ENCODE measurements around the gene ZNF48. TPM values are rescaled to one million over a fixed set of nuclear protein-coding genes. Genes with fewer than 3 reads are reported as not detected.

Gene ZNF48
- 3.8 TPM for total RNA-seq

DNA sequence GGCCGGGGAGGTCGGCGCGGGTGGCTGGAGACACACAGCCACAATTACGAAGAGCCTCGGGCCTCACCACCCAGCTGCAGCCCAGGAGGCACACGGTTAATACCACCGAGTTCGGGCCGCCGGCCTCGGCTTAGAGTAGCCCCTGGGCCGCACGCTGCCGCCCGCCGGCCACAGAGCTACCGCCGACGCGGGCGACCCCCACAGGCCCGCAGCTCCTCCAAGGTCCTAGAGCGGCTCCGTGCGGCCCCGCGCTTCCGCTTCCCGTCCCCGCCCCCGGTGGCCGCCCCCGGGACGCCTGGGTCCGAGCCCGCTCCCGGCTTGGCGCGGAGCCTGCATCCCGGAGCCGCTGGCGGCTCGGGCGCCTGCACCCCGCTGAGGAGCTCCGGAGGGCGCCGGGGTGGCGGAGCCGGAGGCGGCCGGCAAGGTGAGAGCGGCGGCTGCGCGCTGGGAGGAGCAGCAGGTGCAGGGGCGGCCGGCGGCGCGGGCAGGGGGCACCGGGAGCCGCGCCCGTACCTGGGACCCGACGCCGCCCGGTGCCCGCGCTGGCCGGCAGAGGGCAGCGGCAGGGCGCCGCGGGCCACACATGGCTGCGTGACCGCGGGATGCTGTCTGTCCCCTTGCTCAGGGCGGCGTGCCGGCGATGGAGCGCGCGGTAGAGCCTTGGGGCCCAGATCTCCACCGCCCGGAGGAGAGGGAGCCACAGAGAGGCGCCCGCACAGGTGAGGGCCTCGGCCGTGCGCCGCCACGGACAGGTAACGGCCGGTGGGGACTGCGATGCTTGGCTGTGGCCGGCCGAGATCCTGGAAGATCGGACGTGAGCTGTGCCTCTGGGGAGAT lies at the start of gene ZNF48:
TSS of gene ZNF48 (plus strand) at position 266 of the 837 bp plus-strand sequence. CDS start at position 641, 375 bp downstream.
- Histone ChIP-seq H3K4me3 (ENCODE audit: low read length) (peak within 1 kb of the TSS; percentile 58), H3K27me3 (ENCODE audit: insufficient read depth, low read length) (no peaks in the 10 kb centered on the region), H3K9me3 (ENCODE audit: low read depth, low read length) (no peaks in the 10 kb centered on the region), H3K4me1 (ENCODE audit: insufficient read depth, low read length) (peaks cover 36% of the 10 kb centered on the region)

- Histone ChIP-seq H3K9me3 (ENCODE audit: low read depth, low read length) (no peaks in the 10 kb centered on the region), H3K4me1 (ENCODE audit: insufficient read depth, low read length) (peaks cover 20% of the 10 kb centered on the region), H3K4me3 (ENCODE audit: low read length) (no peak overlapping the region), H3K27me3 (ENCODE audit: insufficient read depth, low read length) (no peaks in the 10 kb centered on the region)
Measured at GRCh38 chr16:30346286-30346685, 48.9 kb upstream of the ZNF48 start.

GRCh38 chr16:30348113-30348512 lies 47.1 kb upstream of the ZNF48 start:
- no peak overlapping the region for H3K4me3 ChIP-seq (ENCODE audit: low read length)
- no peaks in the 10 kb centered on the region for H3K27me3 ChIP-seq (ENCODE audit: insufficient read depth, low read length)
- peaks cover 23% of the 10 kb centered on the region for H3K4me1 ChIP-seq (ENCODE audit: insufficient read depth, low read length)
- H3K9me3 ChIP-seq (ENCODE audit: low read depth, low read length), result no peaks in the 10 kb centered on the region

DNA sequence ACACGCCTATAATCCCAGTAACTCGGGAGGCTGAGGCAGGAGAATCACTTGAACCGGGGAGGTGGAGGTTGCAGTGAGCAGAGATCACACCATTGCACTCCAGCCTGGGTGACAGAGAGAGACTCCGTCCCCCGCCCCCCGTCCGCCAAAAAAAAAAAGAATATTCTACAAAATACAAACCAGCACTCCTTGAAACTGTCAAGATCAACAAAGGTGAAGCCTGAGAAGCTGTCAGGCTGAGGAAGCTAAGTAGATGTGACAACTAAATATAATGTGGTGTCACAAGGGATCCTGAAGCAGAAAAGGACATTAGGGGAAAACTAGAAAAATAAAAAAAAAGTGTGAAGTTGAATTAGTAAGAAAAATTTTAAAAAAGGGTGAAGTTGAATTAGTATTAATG lies 46.3 kb upstream of the ZNF48 start:
- no peaks in the 10 kb centered on the region for H3K9me3 ChIP-seq (ENCODE audit: low read depth, low read length)
- H3K4me1 ChIP-seq (ENCODE audit: insufficient read depth, low read length), result peaks cover 30% of the 10 kb centered on the region
- H3K27me3 ChIP-seq (ENCODE audit: insufficient read depth, low read length), result no peaks in the 10 kb centered on the region
- no peak overlapping the region for H3K4me3 ChIP-seq (ENCODE audit: low read length)

- no peak overlapping the region for H3K4me3 ChIP-seq (ENCODE audit: low read length)
- H3K9me3 ChIP-seq (ENCODE audit: low read depth, low read length), result no peaks in the 10 kb centered on the region
- H3K4me1 ChIP-seq (ENCODE audit: insufficient read depth, low read length), result peaks cover 37% of the 10 kb centered on the region
- H3K27me3 ChIP-seq (ENCODE audit: insufficient read depth, low read length), result no peaks in the 10 kb centered on the region
Measured at GRCh38 chr16:30349675-30350074, 45.5 kb upstream of the ZNF48 start.

DNA sequence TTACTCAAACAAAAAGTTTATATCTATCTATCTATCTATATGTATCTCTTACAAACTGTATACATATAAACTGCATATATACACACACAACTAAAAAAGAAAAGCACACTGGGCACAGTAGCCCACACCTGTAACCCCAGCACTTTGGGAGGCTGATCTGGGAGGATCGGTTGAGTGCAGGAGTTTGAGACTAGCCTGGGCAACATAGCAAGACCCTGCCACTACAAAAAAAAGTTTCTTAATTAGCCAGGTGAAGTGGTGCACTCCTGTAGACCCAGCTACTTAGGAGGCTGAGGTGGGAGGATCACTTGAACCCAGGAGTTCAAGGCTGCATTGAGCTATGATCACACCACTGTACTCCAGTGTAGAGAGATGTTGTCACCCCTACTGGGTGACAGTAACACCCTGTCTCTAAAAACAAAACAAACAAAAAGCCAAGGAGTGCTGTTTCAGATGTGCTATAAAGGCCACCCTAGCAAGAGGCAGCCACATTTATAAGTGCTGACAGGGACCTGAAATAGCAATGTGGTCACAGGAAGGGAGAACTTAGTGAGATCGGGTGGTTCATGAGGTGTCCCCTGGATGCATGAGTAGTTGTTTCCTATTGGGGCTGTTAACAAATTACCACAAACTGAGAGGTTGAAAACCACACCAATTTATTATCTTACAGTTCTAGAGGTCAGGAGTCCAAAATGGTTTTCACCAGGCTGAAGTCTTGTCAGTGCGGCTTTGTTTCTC lies 44.9 kb upstream of the ZNF48 start:
- H3K4me1 ChIP-seq (ENCODE audit: insufficient read depth, low read length), result peaks cover 37% of the 10 kb centered on the region

DNA sequence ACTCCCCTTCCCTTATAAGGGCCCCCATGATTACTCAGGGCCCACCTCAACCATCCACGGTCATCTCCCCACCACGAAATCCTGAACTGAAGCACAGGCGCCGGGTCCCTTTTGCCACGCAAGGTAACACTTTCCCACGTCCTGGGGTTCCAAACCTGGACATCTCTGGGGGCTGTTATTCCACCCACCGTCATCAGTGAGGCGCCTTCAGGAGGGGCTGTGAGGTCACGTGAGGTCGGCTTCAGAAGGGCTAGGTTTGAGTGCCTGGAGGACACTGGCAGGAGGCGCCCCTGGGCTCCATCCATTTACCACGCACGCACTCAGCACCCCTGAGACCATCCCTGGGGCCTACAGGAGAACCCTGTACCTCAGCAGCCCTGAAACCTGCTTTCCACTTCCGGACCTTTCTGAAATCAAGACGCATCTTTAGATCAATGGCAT lies 44.2 kb upstream of the ZNF48 start:
- peaks cover 44% of the 10 kb centered on the region for H3K4me1 ChIP-seq (ENCODE audit: insufficient read depth, low read length)
- no peaks in the 10 kb centered on the region for H3K27me3 ChIP-seq (ENCODE audit: insufficient read depth, low read length)
- no peak overlapping the region for H3K4me3 ChIP-seq (ENCODE audit: low read length)
- no peaks in the 10 kb centered on the region for H3K9me3 ChIP-seq (ENCODE audit: low read depth, low read length)

More for the DNA sequence above, 44.9 kb upstream of the ZNF48 start:
- no peaks in the 10 kb centered on the region for H3K9me3 ChIP-seq (ENCODE audit: low read depth, low read length)
- no peak overlapping the region for H3K4me3 ChIP-seq (ENCODE audit: low read length)
- H3K27me3 ChIP-seq (ENCODE audit: insufficient read depth, low read length), result no peaks in the 10 kb centered on the region

- Histone ChIP-seq H3K4me1 (ENCODE audit: insufficient read depth, low read length) (peaks cover 52% of the 10 kb centered on the region), H3K9me3 (ENCODE audit: low read depth, low read length) (no peaks in the 10 kb centered on the region), H3K4me3 (ENCODE audit: low read length) (no peak overlapping the region), H3K27me3 (ENCODE audit: insufficient read depth, low read length) (no peaks in the 10 kb centered on the region)
Measured at GRCh38 chr16:30351586-30352419, 43.4 kb upstream of the ZNF48 start.

DNA sequence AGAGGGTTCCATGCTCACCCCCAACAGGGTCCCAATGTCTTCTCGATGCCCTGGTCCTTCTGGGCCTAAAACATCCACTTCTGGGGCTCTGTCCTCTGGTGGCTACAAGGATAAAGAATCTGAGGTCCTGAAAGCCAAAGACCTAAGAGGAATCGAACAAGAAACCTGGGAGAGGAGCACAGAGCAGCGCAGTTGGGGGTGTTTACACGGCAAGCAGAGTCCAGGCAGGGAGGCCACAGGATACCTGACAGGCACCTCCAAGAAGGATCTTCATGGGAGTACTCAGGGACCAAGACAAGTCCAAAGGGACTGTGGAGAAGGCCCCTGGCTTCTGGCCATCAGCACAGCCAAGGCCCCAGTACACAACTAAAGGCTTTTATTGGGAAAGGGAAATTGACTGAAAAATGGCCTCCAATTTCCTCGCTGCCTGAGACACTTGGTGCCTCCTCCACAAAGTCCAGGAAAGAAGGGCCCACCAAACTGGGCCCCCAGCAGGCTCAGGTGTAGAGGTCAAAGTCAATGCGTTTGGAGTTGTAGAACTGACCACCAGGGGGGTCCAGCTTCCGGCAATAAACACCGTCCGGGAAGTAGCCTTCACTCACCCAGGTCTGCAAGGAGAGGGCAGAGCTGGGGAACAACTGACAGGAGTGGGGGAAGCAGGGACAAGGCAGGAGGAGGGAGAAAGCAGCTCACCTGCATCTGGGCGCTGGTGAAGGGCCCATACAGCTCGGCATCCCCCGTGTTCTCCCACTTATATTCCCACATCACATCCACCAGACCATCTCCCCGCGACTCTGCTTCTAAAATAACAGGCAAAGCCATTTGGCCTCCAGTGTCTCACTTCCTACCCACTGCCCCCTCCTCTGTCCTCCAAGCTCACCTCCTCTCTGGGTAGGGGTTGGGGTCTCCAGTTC lies 42.5 kb upstream of the ZNF48 start:
- Histone ChIP-seq H3K27me3 (ENCODE audit: insufficient read depth, low read length) (no peaks in the 10 kb centered on the region), H3K4me3 (ENCODE audit: low read length) (no peak overlapping the region), H3K4me1 (ENCODE audit: insufficient read depth, low read length) (peaks cover 52% of the 10 kb centered on the region), H3K9me3 (ENCODE audit: low read depth, low read length) (no peaks in the 10 kb centered on the region)

GRCh38 chr16:30353438-30354129 lies 41.6 kb upstream of the ZNF48 start:
- no peak overlapping the region for H3K4me3 ChIP-seq (ENCODE audit: low read length)
- H3K27me3 ChIP-seq (ENCODE audit: insufficient read depth, low read length), result no peaks in the 10 kb centered on the region
- H3K9me3 ChIP-seq (ENCODE audit: low read depth, low read length), result no peaks in the 10 kb centered on the region
- peaks cover 52% of the 10 kb centered on the region for H3K4me1 ChIP-seq (ENCODE audit: insufficient read depth, low read length)

DNA sequence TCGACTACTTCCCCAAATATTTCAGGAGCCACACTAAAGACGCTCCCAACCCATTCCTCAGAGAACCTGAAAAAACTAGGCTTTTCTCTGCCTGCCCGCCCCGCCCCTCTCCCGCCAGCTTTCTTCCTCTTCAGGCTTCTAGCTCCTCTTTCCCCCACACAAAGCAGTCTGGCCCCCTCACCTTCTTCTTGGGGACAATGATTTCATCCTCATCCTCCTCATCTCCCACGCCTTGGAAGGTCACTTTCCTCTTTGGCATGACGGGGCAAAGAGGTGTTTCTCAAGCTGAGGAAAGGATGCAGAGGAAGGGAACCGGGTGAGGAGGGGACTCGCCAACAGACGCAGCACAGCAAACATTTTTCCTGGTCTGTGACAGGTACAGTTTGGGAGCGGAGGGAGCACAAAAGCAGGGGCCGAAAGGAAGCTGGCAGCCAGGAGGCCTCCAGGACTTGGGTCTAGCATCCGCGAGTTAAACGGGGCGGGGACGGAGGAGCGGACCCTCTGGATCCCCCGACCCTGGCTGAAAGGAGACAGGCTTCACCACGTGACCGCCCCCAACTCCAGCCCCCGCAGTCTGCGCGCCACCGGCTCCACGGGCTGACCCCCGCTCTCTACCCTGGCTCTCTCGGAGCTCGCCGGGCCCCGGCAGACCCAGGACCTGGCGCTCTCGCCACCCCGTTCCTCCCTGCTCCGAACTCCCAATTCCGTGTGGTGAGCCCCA lies 40.6 kb upstream of the ZNF48 start:
- no peaks in the 10 kb centered on the region for H3K27me3 ChIP-seq (ENCODE audit: insufficient read depth, low read length)
- peak overlapping the region; percentile 90 for H3K4me3 ChIP-seq (ENCODE audit: low read length)
- peaks cover 47% of the 10 kb centered on the region for H3K4me1 ChIP-seq (ENCODE audit: insufficient read depth, low read length)
- H3K9me3 ChIP-seq (ENCODE audit: low read depth, low read length), result no peaks in the 10 kb centered on the region

GRCh38 chr16:30355144-30355953 lies 39.9 kb upstream of the ZNF48 start, which contains the start of gene CD2BP2:
Gene CD2BP2 (minus strand): TSS chr16:30355308. CDS start chr16:30354681, 627 bp downstream.
- H3K27me3 ChIP-seq (ENCODE audit: insufficient read depth, low read length), result no peaks in the 10 kb centered on the region
- H3K9me3 ChIP-seq (ENCODE audit: low read depth, low read length), result no peaks in the 10 kb centered on the region
- H3K4me3 ChIP-seq (ENCODE audit: low read length), result peak within 1 kb of the TSS; percentile 90
- H3K4me1 ChIP-seq (ENCODE audit: insufficient read depth, low read length), result peaks cover 41% of the 10 kb centered on the region

Measured in mononuclear cell (primary cell).